Measurements from ENCODE around the gene GPR55.
"Not testable (repeated sequence)": the region's sequence is repeated elsewhere in the genome, so short reads cannot be mapped to it uniquely, and the experiment has no call there.

Gene GPR55

GRCh38 chr2:230924470-230925341 is at the start of gene GPR55:
GPR55 (minus strand) TSS chr2:230925242; CDS start chr2:230910962, 14,280 bp downstream.
- Histone ChIP-seq H2AFZ (ENCODE audit: low read length, unreplicated experiment) (no peak within 1 kb of the TSS), H3K27ac (ENCODE audit: low read depth, low read length) (no peak within 1 kb of the TSS), H3K4me1 (ENCODE audit: control insufficient read depth, insufficient read depth, low read length, unreplicated experiment) (no peaks in the 10 kb centered on the region), H3K36me3 (ENCODE audit: insufficient read depth, low read length) (no peaks in the 10 kb centered on the region), H3K27me3 (ENCODE audit: insufficient read depth, low read length) (peaks cover 19% of the 10 kb centered on the region), H3K79me2 (ENCODE audit: control insufficient read depth, insufficient read depth, low read length, unreplicated experiment) (no peaks in the 10 kb centered on the region), H3K4me3 (ENCODE audit: low read depth, low read length) (no peak within 1 kb of the TSS)

- peaks cover 8% of the 10 kb centered on the region for H3K4me1 ChIP-seq (ENCODE audit: control insufficient read depth, insufficient read depth, low read length, unreplicated experiment)
- H3K79me2 ChIP-seq (ENCODE audit: control insufficient read depth, insufficient read depth, low read length, unreplicated experiment), result no peaks in the 10 kb centered on the region
- no peak overlapping the region for H3K4me3 ChIP-seq (ENCODE audit: low read depth, low read length)
- H3K27ac ChIP-seq (ENCODE audit: low read depth, low read length), result no peak overlapping the region
- H3K27me3 ChIP-seq (ENCODE audit: insufficient read depth, low read length), result peaks cover 13% of the 10 kb centered on the region; the same call in 1 of the 2 replicates
- H3K36me3 ChIP-seq (ENCODE audit: insufficient read depth, low read length), result no peaks in the 10 kb centered on the region
- no peak overlapping the region for H2AFZ ChIP-seq (ENCODE audit: low read length, unreplicated experiment)
Measured at GRCh38 chr2:230974096-230974913, 49.3 kb upstream of the GPR55 start.

GRCh38 chr2:230972046-230972445 is 47.0 kb upstream of the GPR55 start:
- H3K4me1 ChIP-seq (ENCODE audit: control insufficient read depth, insufficient read depth, low read length, unreplicated experiment), result peaks cover 8% of the 10 kb centered on the region
- no peaks in the 10 kb centered on the region for H3K27me3 ChIP-seq (ENCODE audit: insufficient read depth, low read length)
- no peaks in the 10 kb centered on the region for H3K79me2 ChIP-seq (ENCODE audit: control insufficient read depth, insufficient read depth, low read length, unreplicated experiment)
- no peak overlapping the region for H3K4me3 ChIP-seq (ENCODE audit: low read depth, low read length)
- H2AFZ ChIP-seq (ENCODE audit: low read length, unreplicated experiment), result no peak overlapping the region
- H3K27ac ChIP-seq (ENCODE audit: low read depth, low read length), result no peak overlapping the region
- no peaks in the 10 kb centered on the region for H3K36me3 ChIP-seq (ENCODE audit: insufficient read depth, low read length)

GRCh38 chr2:230969659-230970015 is 44.6 kb upstream of the GPR55 start:
- Histone ChIP-seq H2AFZ (ENCODE audit: low read length, unreplicated experiment) (peak overlapping the region; percentile 7), H3K4me1 (ENCODE audit: control insufficient read depth, insufficient read depth, low read length, unreplicated experiment) (peaks cover 8% of the 10 kb centered on the region), H3K27me3 (ENCODE audit: insufficient read depth, low read length) (peaks cover 11% of the 10 kb centered on the region; the same call in 1 of the 2 replicates), H3K79me2 (ENCODE audit: control insufficient read depth, insufficient read depth, low read length, unreplicated experiment) (no peaks in the 10 kb centered on the region), H3K4me3 (ENCODE audit: low read depth, low read length) (peak overlapping the region; percentile 24; the same call in 1 of the 2 replicates), H3K36me3 (ENCODE audit: insufficient read depth, low read length) (no peaks in the 10 kb centered on the region), H3K27ac (ENCODE audit: low read depth, low read length) (no peak overlapping the region)

GRCh38 chr2:230968921-230969658 is 44.0 kb upstream of the GPR55 start:
- Histone ChIP-seq H3K27ac (ENCODE audit: low read depth, low read length) (no peak overlapping the region), H3K4me3 (ENCODE audit: low read depth, low read length) (peak overlapping the region; percentile 24; the same call in 1 of the 2 replicates), H3K27me3 (ENCODE audit: insufficient read depth, low read length) (peaks cover 12% of the 10 kb centered on the region; the same call in 1 of the 2 replicates), H3K4me1 (ENCODE audit: control insufficient read depth, insufficient read depth, low read length, unreplicated experiment) (peaks cover 2% of the 10 kb centered on the region), H3K79me2 (ENCODE audit: control insufficient read depth, insufficient read depth, low read length, unreplicated experiment) (no peaks in the 10 kb centered on the region), H2AFZ (ENCODE audit: low read length, unreplicated experiment) (peak overlapping the region; percentile 7), H3K36me3 (ENCODE audit: insufficient read depth, low read length) (no peaks in the 10 kb centered on the region)

- not testable (repeated sequence) for H3K27ac ChIP-seq (ENCODE audit: low read depth, low read length); H3K4me3 ChIP-seq (ENCODE audit: low read depth, low read length); H3K36me3 ChIP-seq (ENCODE audit: insufficient read depth, low read length); H2AFZ ChIP-seq (ENCODE audit: low read length, unreplicated experiment); H3K4me1 ChIP-seq (ENCODE audit: control insufficient read depth, insufficient read depth, low read length, unreplicated experiment); H3K79me2 ChIP-seq (ENCODE audit: control insufficient read depth, insufficient read depth, low read length, unreplicated experiment)
- H3K27me3 ChIP-seq (ENCODE audit: insufficient read depth, low read length), result peaks cover 12% of the 10 kb centered on the region; the same call in 1 of the 2 replicates
Measured at GRCh38 chr2:230968314-230968713, 43.3 kb upstream of the GPR55 start.

GRCh38 chr2:230967113-230967512 is 42.1 kb upstream of the GPR55 start:
- Histone ChIP-seq H2AFZ (ENCODE audit: low read length, unreplicated experiment) (no peak overlapping the region), H3K27ac (ENCODE audit: low read depth, low read length) (no peak overlapping the region), H3K27me3 (ENCODE audit: insufficient read depth, low read length) (peaks cover 21% of the 10 kb centered on the region), H3K4me1 (ENCODE audit: control insufficient read depth, insufficient read depth, low read length, unreplicated experiment) (no peaks in the 10 kb centered on the region), H3K79me2 (ENCODE audit: control insufficient read depth, insufficient read depth, low read length, unreplicated experiment) (no peaks in the 10 kb centered on the region), H3K36me3 (ENCODE audit: insufficient read depth, low read length) (no peaks in the 10 kb centered on the region), H3K4me3 (ENCODE audit: low read depth, low read length) (no peak overlapping the region)

- H3K27me3 ChIP-seq (ENCODE audit: insufficient read depth, low read length), result peaks cover 48% of the 10 kb centered on the region
- H3K4me1 ChIP-seq (ENCODE audit: control insufficient read depth, insufficient read depth, low read length, unreplicated experiment), result no peaks in the 10 kb centered on the region
- no peak overlapping the region for H3K27ac ChIP-seq (ENCODE audit: low read depth, low read length)
- H3K36me3 ChIP-seq (ENCODE audit: insufficient read depth, low read length), result no peaks in the 10 kb centered on the region
- no peak overlapping the region for H2AFZ ChIP-seq (ENCODE audit: low read length, unreplicated experiment)
- no peaks in the 10 kb centered on the region for H3K79me2 ChIP-seq (ENCODE audit: control insufficient read depth, insufficient read depth, low read length, unreplicated experiment)
- H3K4me3 ChIP-seq (ENCODE audit: low read depth, low read length), result no peak overlapping the region
Measured at GRCh38 chr2:230964136-230964730, 39.2 kb upstream of the GPR55 start.

- Histone ChIP-seq H2AFZ (ENCODE audit: low read length, unreplicated experiment) (no peak overlapping the region), H3K4me1 (ENCODE audit: control insufficient read depth, insufficient read depth, low read length, unreplicated experiment) (no peaks in the 10 kb centered on the region), H3K4me3 (ENCODE audit: low read depth, low read length) (no peak overlapping the region), H3K79me2 (ENCODE audit: control insufficient read depth, insufficient read depth, low read length, unreplicated experiment) (no peaks in the 10 kb centered on the region), H3K36me3 (ENCODE audit: insufficient read depth, low read length) (no peaks in the 10 kb centered on the region), H3K27me3 (ENCODE audit: insufficient read depth, low read length) (peaks cover 76% of the 10 kb centered on the region), H3K27ac (ENCODE audit: low read depth, low read length) (no peak overlapping the region)
Measured at GRCh38 chr2:230961091-230961491, 36.0 kb upstream of the GPR55 start.

- H3K79me2 ChIP-seq (ENCODE audit: control insufficient read depth, insufficient read depth, low read length, unreplicated experiment), result no peaks in the 10 kb centered on the region
- H3K36me3 ChIP-seq (ENCODE audit: insufficient read depth, low read length), result no peaks in the 10 kb centered on the region
- H3K27me3 ChIP-seq (ENCODE audit: insufficient read depth, low read length), result peaks cover 74% of the 10 kb centered on the region
- H2AFZ ChIP-seq (ENCODE audit: low read length, unreplicated experiment), result no peak overlapping the region
- no peaks in the 10 kb centered on the region for H3K4me1 ChIP-seq (ENCODE audit: control insufficient read depth, insufficient read depth, low read length, unreplicated experiment)
- H3K4me3 ChIP-seq (ENCODE audit: low read depth, low read length), result no peak overlapping the region
- no peak overlapping the region for H3K27ac ChIP-seq (ENCODE audit: low read depth, low read length)
Measured at GRCh38 chr2:230960026-230960425, 35.0 kb upstream of the GPR55 start.
